GM19043 (cell line): ENCODE measurements around the gene NACC1.

ENCODE experiments used
- ATAC-seq: cut with Tn5 transposase; IDR thresholded peaks from one replicate; pipeline ENCODE4 v1.9.1; 2021; ENCODE audit warnings: low read depth; ENCODE audit not compliant: unreplicated experiment

The NACC1 gene

GRCh38 chr19:13099073-13099999 lies 18.7 kb upstream of the NACC1 start:
- no peak for ATAC-seq

GRCh38 chr19:13100031-13100588 lies 18.0 kb upstream of the NACC1 start:
- no peak for ATAC-seq

- ATAC-seq, result no peak
These were observed 17.0 kb upstream of the NACC1 start for GRCh38 chr19:13100841-13101589.

- ATAC-seq, result no peak
These were observed 16.3 kb upstream of the NACC1 start for GRCh38 chr19:13101590-13102415.

GRCh38 chr19:13102416-13102665 lies 15.7 kb upstream of the NACC1 start:
- ATAC-seq, result no peak

GRCh38 chr19:13102666-13103580 lies 15.1 kb upstream of the NACC1 start, which contains the start of gene LYL1:
TSS of gene LYL1 (minus strand) at chr19:13102858. CDS start at chr19:13101171, 1,687 bp downstream.
- ATAC-seq, result peak; percentile 37

- ATAC-seq, result no peak
These were observed 14.3 kb upstream of the NACC1 start for GRCh38 chr19:13103581-13104359.

GRCh38 chr19:13104360-13104847 lies 13.7 kb upstream of the NACC1 start:
- ATAC-seq, result peak; percentile 37

- ATAC-seq, result no peak
These were observed 13.0 kb upstream of the NACC1 start for GRCh38 chr19:13104848-13105711.

GRCh38 chr19:13109361-13110098 lies 8.5 kb upstream of the NACC1 start:
- no peak for ATAC-seq

- ATAC-seq, result no peak
These were observed 7.9 kb upstream of the NACC1 start for GRCh38 chr19:13110099-13110610.

GRCh38 chr19:13112555-13112954 lies 5.5 kb upstream of the NACC1 start:
- no peak for ATAC-seq

- ATAC-seq, result no peak
These were observed 2.2 kb upstream of the NACC1 start for GRCh38 chr19:13115936-13116281.

GRCh38 chr19:13116282-13117175 lies 1.5 kb upstream of the NACC1 start, which contains the start of gene TRMT1:
TSS of gene TRMT1 (minus strand) at chr19:13116740. CDS start at chr19:13116399, 341 bp downstream.
- peak; percentile 51 for ATAC-seq

GRCh38 chr19:13117176-13117771 lies 790 bp upstream of the NACC1 start:
- no peak for ATAC-seq
